Measurements from ENCODE around the gene WDCP. TPM values are rescaled to one million over a fixed set of nuclear protein-coding genes. Genes with fewer than 3 reads are reported as not detected.
A peak's percentile ranks its signal among the peaks of the same experiment; 100 is the strongest.

Gene WDCP
- total and polyA plus RNA-seq, 9 donors, result 3.8 to 16.0 (median 11.5) TPM

DNA sequence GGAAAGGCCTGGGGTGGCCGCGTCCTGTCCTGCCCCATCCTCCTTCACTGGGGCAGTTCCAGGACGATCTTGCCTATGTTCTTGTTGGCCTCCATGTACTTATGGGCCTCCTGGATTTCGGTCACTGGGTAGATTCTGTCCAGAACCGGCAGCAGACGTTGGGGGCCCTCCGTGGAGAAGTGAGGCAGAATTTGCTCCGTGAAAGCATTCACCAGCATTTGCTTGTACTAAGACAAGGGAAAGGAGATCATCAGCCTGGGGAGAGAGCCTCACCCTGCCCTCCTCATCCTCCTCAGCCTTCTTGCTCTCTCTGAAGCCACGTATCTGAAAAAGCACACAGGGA lies 30.3 kb upstream of the WDCP start:
- WGBS, 3 donors, result 2 to 7% (median 4%) methylated on average over 9 of the region's 9 CpGs
- intact Hi-C loops (cut with DNase I), result loop anchor here in 2 of 4 donors (2.0 to 5.0 kb wide), 2 partner anchors 150 to 151 kb away; partner anchors contain the start of gene ATAD2B (in 2 of the 2)
- no peaks in the 10 kb centered on the region for H3K36me3 ChIP-seq

DNA sequence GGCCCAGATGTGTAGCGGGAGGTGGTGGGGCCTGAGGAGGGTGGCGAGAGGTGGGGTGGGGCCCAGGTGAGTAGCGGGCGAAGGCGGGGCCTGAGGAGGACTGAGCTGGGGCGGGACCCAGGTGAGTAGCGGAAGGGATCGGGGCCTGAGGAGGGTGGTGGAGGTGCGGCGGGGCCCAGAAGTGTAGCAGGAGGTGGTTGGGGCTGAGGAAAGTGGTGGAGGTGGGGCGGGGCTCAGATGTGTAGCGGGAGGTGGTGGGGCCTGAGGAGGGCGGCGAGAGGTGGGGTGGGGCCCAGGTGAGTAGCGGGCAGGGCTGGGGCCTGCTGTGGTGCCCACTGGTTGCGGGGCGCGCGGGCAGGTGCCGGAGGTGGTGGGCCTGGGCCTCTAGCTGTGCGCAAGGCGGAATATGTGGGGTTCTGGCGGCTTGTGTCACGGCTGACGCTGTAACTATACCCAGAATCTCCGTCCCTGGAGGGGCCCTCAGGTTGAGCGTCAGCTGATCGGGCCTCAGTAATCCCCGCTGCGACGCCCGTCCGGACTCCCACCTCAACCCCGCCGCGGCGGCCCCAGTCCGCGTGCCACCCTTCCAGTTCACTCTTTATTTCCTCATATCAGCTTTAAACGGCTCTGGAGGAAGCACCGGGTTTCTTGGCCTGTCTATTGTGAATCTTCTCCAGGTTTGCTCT lies 29.8 kb upstream of the WDCP start:
- 1 to 3% (median 1%) methylated on average over 41 of the region's 41 CpGs for WGBS, 3 donors
- peaks cover 2% of the 10 kb centered on the region for H3K4me1 ChIP-seq (ENCODE audit: insufficient read depth)
- DNase-seq, result no peak
- H3K36me3 ChIP-seq, result no peaks in the 10 kb centered on the region
- H3K27ac ChIP-seq, result peak overlapping the region; percentile 79 to 82
- H3K4me3 ChIP-seq, result peak overlapping the region; percentile 78
- no peaks in the 10 kb centered on the region for H3K27me3 ChIP-seq
- H3K9me3 ChIP-seq, result no peaks in the 10 kb centered on the region
- TF ChIP-seq POLR2A (IDR thresholded peaks at IDR 0.05), result peak; percentile 8
- no peak for TF ChIP-seq EP300 (IDR thresholded peaks at IDR 0.05)
- intact Hi-C loops (cut with DNase I), result loop anchor here in 2 of 4 donors (2.0 to 5.0 kb wide), 2 partner anchors 150 kb away; partner anchors contain the start of gene ATAD2B (in 2 of the 2)

More for the DNA sequence above, 30.3 kb upstream of the WDCP start:
- Histone ChIP-seq H3K27ac (peak overlapping the region; percentile 79 to 82), H3K4me3 (peak overlapping the region; percentile 78), H3K4me1 (ENCODE audit: insufficient read depth) (peaks cover 2% of the 10 kb centered on the region), H3K27me3 (no peaks in the 10 kb centered on the region), H3K9me3 (no peaks in the 10 kb centered on the region)
- DNase-seq, result peak in 2 of 5 donors; percentile 11 to 24
- no peak for TF ChIP-seq POLR2A (IDR thresholded peaks at IDR 0.05)
- TF ChIP-seq EP300 (IDR thresholded peaks at IDR 0.05), result no peak
- TF ChIP-seq CTCF (IDR thresholded peaks at IDR 0.05), result no peak

- TF ChIP-seq CTCF (IDR thresholded peaks at IDR 0.05) (no peak), POLR2A (IDR thresholded peaks at IDR 0.05) (peak; percentile 80), EP300 (IDR thresholded peaks at IDR 0.05) (peak; percentile 38)
- intact Hi-C loops (cut with DNase I), result loop anchor here in 2 of 4 donors (2.0 to 5.0 kb wide), 2 partner anchors 149 kb away; partner anchors contain the start of gene ATAD2B (in 2 of the 2)
- WGBS, 3 donors, result 1% methylated on average over 59 to 64 of the region's 64 CpGs
- peak; percentile 98 for DNase-seq
- no peaks in the 10 kb centered on the region for H3K36me3 ChIP-seq
- H3K4me3 ChIP-seq, result peak within 1 kb of the TSS; percentile 78
- H3K4me1 ChIP-seq (ENCODE audit: insufficient read depth), result peaks cover 2% of the 10 kb centered on the region
- no peaks in the 10 kb centered on the region for H3K9me3 ChIP-seq
- peak within 1 kb of the TSS; percentile 79 to 82 for H3K27ac ChIP-seq
- H3K27me3 ChIP-seq, result no peaks in the 10 kb centered on the region
Measured at GRCh38 chr2:24075915-24076848, 29.0 kb upstream of the WDCP start, which contains the start of gene SF3B6. Gene SF3B6 (minus strand): TSS chr2:24076326. CDS start chr2:24076229, 97 bp downstream.

DNA sequence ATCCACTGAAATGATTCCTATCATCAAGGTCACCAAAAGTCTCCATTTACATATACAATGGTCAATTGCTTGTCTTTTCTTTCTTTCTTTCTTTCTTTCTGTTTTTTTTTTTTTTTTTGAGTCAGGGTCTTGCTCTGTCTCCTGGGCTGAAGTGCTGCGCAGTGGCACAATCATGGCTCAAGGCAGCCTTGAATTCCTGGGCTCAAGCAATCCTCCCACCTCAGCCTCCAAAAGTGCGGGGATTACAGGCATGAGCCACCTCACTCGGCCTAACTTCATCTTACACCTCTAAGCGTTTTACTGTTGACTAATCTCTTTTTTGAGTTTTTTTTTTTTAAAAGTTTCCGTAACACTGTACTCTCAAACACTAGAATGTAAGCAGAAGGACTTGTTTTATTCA lies 28.1 kb upstream of the WDCP start:
- H3K36me3 ChIP-seq, result no peaks in the 10 kb centered on the region
- peak overlapping the region; percentile 78 for H3K4me3 ChIP-seq
- H3K27ac ChIP-seq, result no peak overlapping the region
- DNase-seq, result no peak
- WGBS, 3 donors, result 54 to 56% (median 55%) methylated on average over 5 of the region's 5 CpGs
- TF ChIP-seq EP300 (IDR thresholded peaks at IDR 0.05), result no peak
- TF ChIP-seq POLR2A (IDR thresholded peaks at IDR 0.05), result no peak
- TF ChIP-seq CTCF (IDR thresholded peaks at IDR 0.05), result no peak
- intact Hi-C loops (cut with DNase I), result loop anchor here in 1 of 4 donors (5.0 kb wide), 1 partner anchor 148 kb away; the partner anchor contains the start of gene ATAD2B
- H3K9me3 ChIP-seq, result no peaks in the 10 kb centered on the region
- H3K27me3 ChIP-seq, result no peaks in the 10 kb centered on the region
- H3K4me1 ChIP-seq (ENCODE audit: insufficient read depth), result peaks cover 2% of the 10 kb centered on the region
